ENCODE measurements around the gene PTPRD. TPM values are rescaled to one million over a fixed set of nuclear protein-coding genes. Genes with fewer than 3 reads are reported as not detected.

Gene PTPRD
- total RNA-seq, 1 experiment from 2014 or later, result 0.02 TPM

- Histone ChIP-seq H4K20me1 (ENCODE audit: insufficient read depth) (no peaks in the 10 kb centered on the region), H3K9me3 (ENCODE audit: control insufficient read depth in 1 of 2, insufficient read depth in 1 of 2, low read depth in 1 of 2, low read length in 2 of 2) (peaks cover 8 to 13% of the 10 kb centered on the region in 2 experiments; a peak in 2 of 4 replicates), H3K9ac (ENCODE audit: low read length) (no peak overlapping the region), H3K4me2 (ENCODE audit: low read length) (no peak overlapping the region), H3K4me3 (replicated peaks in 1 of 2; ENCODE audit: low read depth in 1 of 2, low read length in 2 of 2) (no peak overlapping the region), H3K4me1 (ENCODE audit: control insufficient read depth in 1 of 2, insufficient read depth in 2 of 2, low read length in 2 of 2) (no peaks in the 10 kb centered on the region), H3K27ac (ENCODE audit: low read depth, low read length) (no peak overlapping the region), H3K79me2 (ENCODE audit: insufficient read depth, low read length) (no peaks in the 10 kb centered on the region), H2AFZ (ENCODE audit: low read depth, low read length, poor library complexity, severe bottlenecking) (no peak overlapping the region), H3K9me2 (ENCODE audit: insufficient read depth) (no peaks in the 10 kb centered on the region), H3K36me3 (ENCODE audit: control insufficient read depth in 1 of 2, insufficient read depth in 2 of 2, low read length in 2 of 2) (no peaks in the 10 kb centered on the region), H3K27me3 (ENCODE audit: insufficient read depth, low read length) (no peaks in the 10 kb centered on the region)
- TF ChIP-seq SP1 (IDR thresholded peaks at IDR 0.05; ENCODE audit: low read depth) (no peak), POLR2A (IDR thresholded peaks at IDR 0.05; ENCODE audit: borderline replicate concordance, extremely low read depth, insufficient read depth, insufficient read length) (no peak), CBX3 (IDR thresholded peaks at IDR 0.05; ENCODE audit: low read depth) (no peak), RAD21 (IDR thresholded peaks at IDR 0.05; ENCODE audit: low read depth) (no peak), YY1 (IDR thresholded peaks at IDR 0.05; ENCODE audit: extremely low read depth, insufficient replicate concordance, low read depth, low read length) (no peak), EZH2phosphoT487 (IDR thresholded peaks at IDR 0.05; ENCODE audit: borderline replicate concordance) (no peak), FOSL1 (IDR thresholded peaks at IDR 0.05; ENCODE audit: low read depth) (no peak), TCF7L2 (IDR thresholded peaks at IDR 0.05; ENCODE audit: borderline replicate concordance, extremely low read depth, insufficient read depth, insufficient read length) (no peak), JUND (IDR thresholded peaks at IDR 0.05) (no peak), SRF (IDR thresholded peaks at IDR 0.05; ENCODE audit: low read depth) (no peak), POLR2AphosphoS5 (IDR thresholded peaks at IDR 0.05; ENCODE audit: low read depth, low read length) (no peak), ZFX (IDR thresholded peaks at IDR 0.05) (no peak), CEBPB (IDR thresholded peaks at IDR 0.05; ENCODE audit: low read depth) (no peak), EGR1 (IDR thresholded peaks at IDR 0.05; ENCODE audit: low read depth) (no peak), MAX (IDR thresholded peaks at IDR 0.05) (no peak), REST (IDR thresholded peaks at IDR 0.05; ENCODE audit: low read depth) (no peak), ELF1 (IDR thresholded peaks at IDR 0.05; ENCODE audit: borderline replicate concordance, low read depth) (no peak), SIN3A (IDR thresholded peaks at IDR 0.05; ENCODE audit: low read depth) (no peak), ZNF274 (IDR thresholded peaks at IDR 0.05; ENCODE audit: low read depth, low read length) (no peak)
- TF ChIP-seq, protein P1, sequence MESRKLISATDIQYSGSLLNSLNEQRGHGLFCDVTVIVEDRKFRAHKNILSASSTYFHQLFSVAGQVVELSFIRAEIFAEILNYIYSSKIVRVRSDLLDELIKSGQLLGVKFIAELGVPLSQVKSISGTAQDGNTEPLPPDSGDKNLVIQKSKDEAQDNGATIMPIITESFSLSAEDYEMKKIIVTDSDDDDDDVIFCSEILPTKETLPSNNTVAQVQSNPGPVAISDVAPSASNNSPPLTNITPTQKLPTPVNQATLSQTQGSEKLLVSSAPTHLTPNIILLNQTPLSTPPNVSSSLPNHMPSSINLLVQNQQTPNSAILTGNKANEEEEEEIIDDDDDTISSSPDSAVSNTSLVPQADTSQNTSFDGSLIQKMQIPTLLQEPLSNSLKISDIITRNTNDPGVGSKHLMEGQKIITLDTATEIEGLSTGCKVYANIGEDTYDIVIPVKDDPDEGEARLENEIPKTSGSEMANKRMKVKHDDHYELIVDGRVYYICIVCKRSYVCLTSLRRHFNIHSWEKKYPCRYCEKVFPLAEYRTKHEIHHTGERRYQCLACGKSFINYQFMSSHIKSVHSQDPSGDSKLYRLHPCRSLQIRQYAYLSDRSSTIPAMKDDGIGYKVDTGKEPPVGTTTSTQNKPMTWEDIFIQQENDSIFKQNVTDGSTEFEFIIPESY (IDR thresholded peaks at IDR 0.05; ENCODE audit: extremely low read depth, insufficient replicate concordance, low read length), result no peak
- DNase-seq (ENCODE audit: low read depth, low spot score) (no peak), ATAC-seq (no peak)
- CTCF ChIA-PET, result no interaction called here
- intact Hi-C loops (cut with micrococcal nuclease), result no loop called here
- no TSS peak for BruUV-seq (replicated peaks)
- RAD21 ChIA-PET (ENCODE audit: low non-redundant PET in 1 of 2, low total read pairs in 2 of 2, uncharacterized antibody in 2 of 2, unreplicated experiment in 2 of 2), result no interaction called here
- POLR2A ChIA-PET, result no interaction called here
Measured at GRCh38 chr9:8727191-8727590, 1885.6 kb downstream of the PTPRD start.
